Measurements from ENCODE around the gene MYH10.

DNA sequence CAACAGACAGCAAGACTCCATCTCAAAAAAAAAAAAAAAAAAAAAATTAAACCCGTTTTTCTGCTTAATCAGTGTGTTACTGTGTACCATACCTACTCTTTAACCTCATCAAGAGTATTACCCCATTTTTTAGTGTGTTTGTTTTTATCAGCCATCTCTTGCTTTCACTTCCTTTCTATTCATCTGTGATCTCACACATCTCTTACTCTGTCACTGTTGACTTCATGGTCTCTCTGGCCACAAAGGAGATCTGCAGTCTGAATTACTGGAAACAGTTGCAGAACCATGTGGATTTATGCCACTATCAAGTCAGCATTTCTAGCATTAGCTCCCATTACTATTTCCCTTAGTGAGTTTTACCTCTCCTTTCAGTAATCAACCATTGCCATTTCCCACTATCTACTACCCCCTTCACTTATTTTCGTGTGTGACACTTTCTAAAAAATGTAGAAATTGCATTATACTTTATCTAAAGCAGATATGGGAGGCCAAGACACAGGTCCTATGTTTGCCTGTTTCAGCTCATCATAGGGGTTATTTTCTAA is 174.8 kb downstream of the MYH10 start:
- TF ChIP-seq, protein P1, sequence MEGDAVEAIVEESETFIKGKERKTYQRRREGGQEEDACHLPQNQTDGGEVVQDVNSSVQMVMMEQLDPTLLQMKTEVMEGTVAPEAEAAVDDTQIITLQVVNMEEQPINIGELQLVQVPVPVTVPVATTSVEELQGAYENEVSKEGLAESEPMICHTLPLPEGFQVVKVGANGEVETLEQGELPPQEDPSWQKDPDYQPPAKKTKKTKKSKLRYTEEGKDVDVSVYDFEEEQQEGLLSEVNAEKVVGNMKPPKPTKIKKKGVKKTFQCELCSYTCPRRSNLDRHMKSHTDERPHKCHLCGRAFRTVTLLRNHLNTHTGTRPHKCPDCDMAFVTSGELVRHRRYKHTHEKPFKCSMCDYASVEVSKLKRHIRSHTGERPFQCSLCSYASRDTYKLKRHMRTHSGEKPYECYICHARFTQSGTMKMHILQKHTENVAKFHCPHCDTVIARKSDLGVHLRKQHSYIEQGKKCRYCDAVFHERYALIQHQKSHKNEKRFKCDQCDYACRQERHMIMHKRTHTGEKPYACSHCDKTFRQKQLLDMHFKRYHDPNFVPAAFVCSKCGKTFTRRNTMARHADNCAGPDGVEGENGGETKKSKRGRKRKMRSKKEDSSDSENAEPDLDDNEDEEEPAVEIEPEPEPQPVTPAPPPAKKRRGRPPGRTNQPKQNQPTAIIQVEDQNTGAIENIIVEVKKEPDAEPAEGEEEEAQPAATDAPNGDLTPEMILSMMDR (IDR thresholded peaks at IDR 0.05) = no peak
- TF ChIP-seq POLR2A (IDR thresholded peaks at IDR 0.05) = no peak

All from ovary (tissue), 3 donors.